ENCODE results near the gene XYLT2.

The XYLT2 gene

DNA sequence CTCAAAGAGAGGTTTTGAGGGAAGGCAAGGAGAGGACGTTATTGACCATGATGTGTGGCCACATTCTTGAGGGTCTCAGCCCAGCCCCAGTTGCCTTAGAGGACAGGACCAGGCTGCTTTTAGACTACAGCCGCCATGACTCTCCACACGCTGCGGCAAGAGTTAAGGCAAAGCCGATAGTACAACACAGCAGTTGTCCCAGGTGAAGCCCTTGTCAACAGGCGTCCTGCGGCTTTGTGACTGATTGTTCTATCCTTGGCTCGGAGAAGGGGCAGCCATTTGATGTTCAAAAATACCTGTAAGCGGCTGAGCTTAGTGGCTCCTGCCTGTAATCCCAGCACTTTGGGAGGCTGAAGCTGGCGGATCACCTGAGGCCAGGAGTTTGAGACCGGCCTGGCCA, 42.9 kb upstream of the XYLT2 start:
- ChIA-PET CTCF (interaction anchor here (24.0 kb wide), 1 partner anchor 100 kb away, joined by 324 read pairs; the partner anchor contains the start of gene COL1A1), POLR2A (no interaction called here)
- no peak for TF ChIP-seq CTCF (IDR thresholded peaks at IDR 0.05; ENCODE audit: control extremely low read depth, extremely low read depth, low read depth, missing control alignments)
- DNase-seq (ENCODE audit: extremely low spot score) = no peak

GRCh38 chr17:50303596-50303995, 42.3 kb upstream of the XYLT2 start:
- no peak for DNase-seq (ENCODE audit: extremely low spot score)
- CTCF ChIA-PET = interaction anchor here (24.0 kb wide), 1 partner anchor 100 kb away, joined by 324 read pairs; the partner anchor contains the start of gene COL1A1
- POLR2A ChIA-PET = no interaction called here
- TF ChIP-seq CTCF (IDR thresholded peaks at IDR 0.05; ENCODE audit: control extremely low read depth, extremely low read depth, low read depth, missing control alignments) = no peak

- no peak for TF ChIP-seq CTCF (IDR thresholded peaks at IDR 0.05; ENCODE audit: control extremely low read depth, extremely low read depth, low read depth, missing control alignments)
- CTCF ChIA-PET = interaction anchor here (2.3 to 24.0 kb wide), 3 partner anchors 102 to 211 kb away, joined by 6 to 324 read pairs (median 11); partner anchors contain the start of gene COL1A1
- no peak for DNase-seq (ENCODE audit: extremely low spot score)
- POLR2A ChIA-PET = no interaction called here
Measured at GRCh38 chr17:50304781-50305404, 41.0 kb upstream of the XYLT2 start.

GRCh38 chr17:50307654-50308053, 38.3 kb upstream of the XYLT2 start:
- TF ChIP-seq CTCF (IDR thresholded peaks at IDR 0.05; ENCODE audit: control extremely low read depth, extremely low read depth, low read depth, missing control alignments) = no peak
- ChIA-PET POLR2A (no interaction called here), CTCF (interaction anchor here (1.4 to 24.0 kb wide), 5 partner anchors 10 to 138 kb away, joined by 3 to 324 read pairs (median 16); partner anchors contain the start of gene COL1A1)
- no peak for DNase-seq (ENCODE audit: extremely low spot score)

DNA sequence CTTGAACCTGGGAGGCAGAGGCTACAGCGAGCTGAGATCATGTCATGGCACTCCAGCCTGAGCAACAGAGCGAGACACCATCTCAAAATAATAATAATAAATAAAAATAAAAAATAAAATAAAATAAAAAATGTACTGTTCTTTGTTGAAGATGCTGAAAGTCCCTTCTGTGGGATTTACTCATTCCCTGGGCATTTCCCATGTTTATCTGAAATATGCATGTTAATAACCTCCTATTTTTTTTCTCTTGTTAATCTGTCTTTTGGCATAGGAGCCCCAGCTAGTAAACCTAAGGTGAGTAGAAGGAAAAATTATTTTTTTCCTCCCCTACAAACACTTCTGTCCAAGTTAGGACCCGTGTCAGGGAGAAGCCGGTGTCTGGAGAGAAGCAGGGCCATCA, 37.3 kb upstream of the XYLT2 start:
- POLR2A ChIA-PET = no interaction called here
- DNase-seq (ENCODE audit: extremely low spot score) = no peak
- CTCF ChIA-PET = interaction anchor here (1.0 to 24.0 kb wide), 6 partner anchors 11 to 311 kb away, joined by 3 to 324 read pairs (median 4); partner anchors contain the start of gene COL1A1
- no peak for TF ChIP-seq CTCF (IDR thresholded peaks at IDR 0.05; ENCODE audit: control extremely low read depth, extremely low read depth, low read depth, missing control alignments)

GRCh38 chr17:50310455-50311111, 35.3 kb upstream of the XYLT2 start:
- no peak for TF ChIP-seq CTCF (IDR thresholded peaks at IDR 0.05; ENCODE audit: control extremely low read depth, extremely low read depth, low read depth, missing control alignments)
- ChIA-PET CTCF (interaction anchor here (1.9 to 24.0 kb wide), 4 partner anchors 13 to 216 kb away, joined by 5 to 324 read pairs (median 14); partner anchors contain the start of genes COL1A1 and LRRC59), POLR2A (no interaction called here)
- no peak for DNase-seq (ENCODE audit: extremely low spot score)
